Left lung (tissue), 10 donors: Measurements from ENCODE around the gene CKAP5. TPM values are rescaled to one million over a fixed set of nuclear protein-coding genes. Genes with fewer than 3 reads are reported as not detected.

Source experiments
- ATAC-seq: fragments of 200-7000 bp; cut with Tn5 transposase; one replicate; pipeline ENCODE4 v1.9.1; 2020; ENCODE audit warnings: moderate library complexity
- DNase-seq, 4 donors: peaks; one replicate each; pipeline ENCODE4 v3.0.0-alpha.2; 2013 to 2020
- H3K27ac ChIP-seq, 2 donors: fragments of 200-600 bp; sonication (generic) in 1 of 2; one replicate each; pipeline versions ENCODE4 v1.5.0 to v1.8.0; 2020 to 2021
- H3K27me3 ChIP-seq, 2 donors: fragments of 200-600 bp; sonication (generic) in 1 of 2; one replicate each; pipeline versions ENCODE4 v1.5.0 to v1.8.0; 2020 to 2021
- H3K36me3 ChIP-seq, 2 donors: fragments of 200-600 bp; sonication (generic) in 1 of 2; one replicate each; pipeline versions ENCODE4 v1.5.0 to v1.8.0; 2020 to 2021
- H3K4me1 ChIP-seq, 2 donors: fragments of 200-600 bp; one replicate each; pipeline ENCODE4 v1.8.0; 2021
- H3K4me3 ChIP-seq, 2 donors: fragments of 200-600 bp; sonication (generic) in 1 of 2; one replicate each; pipeline versions ENCODE4 v1.5.0 to v1.8.0; 2020 to 2021; ENCODE audit warnings: mild to moderate bottlenecking in 1 of 2
- H3K9me3 ChIP-seq, 2 donors: fragments of 200-600 bp; sonication (generic) in 1 of 2; one replicate each; pipeline versions ENCODE4 v1.5.0 to v1.8.0; 2020 to 2021
- CTCF ChIP-seq, 2 donors: fragments of 200-600 bp; sonication (generic) in 1 of 2; IDR thresholded peaks; one replicate each; pipeline versions ENCODE4 v1.5.0 to v1.8.0; 2021; ENCODE audit warnings: antibody characterized with exemption in 2 of 2
- intact Hi-C, 2 donors: fragments of 100-400 bp; cut with DNase I; formaldehyde crosslinking; loops; one replicate each; pipeline versions ENCODE4 v1.11.2 to v1.14.2; 2022
- polyA plus RNA-seq, 6 donors: library from polyadenylated mRNA; unstranded; fragments of 120-200 nt; gene quantifications; one replicate each; pipeline ENCODE4 v1.2.1, GENCODE V29; 2013; ENCODE audit not compliant: insufficient read length in 6 of 6
- total RNA-seq, 2 donors: library from RNA; stranded (reverse); fragmentation: NEBNext Ultra II Directional; extraction: Animal tissue kit (Norgen Biotek cat#: 25700); gene quantifications; one replicate each; pipeline ENCODE4 v1.2.1, GENCODE V29; 2021
- donor health status: DM: no; HTN: yes; CAD: no.
- donor health status: DM: no; HTN: no; CAD: no.

Gene CKAP5
- total and polyA plus RNA-seq, 8 donors = 58.8 to 130 (median 87.4) TPM

GRCh38 chr11:46888636-46889035 is 42.6 kb upstream of the CKAP5 start:
- no peaks in the 10 kb centered on the region for H3K36me3 ChIP-seq
- H3K27me3 ChIP-seq = no peaks in the 10 kb centered on the region
- H3K27ac ChIP-seq = no peak overlapping the region
- intact Hi-C loops = loop anchor here in 1 of 2 donors (5.0 kb wide), 1 partner anchor 274 kb away; no protein-coding TSS in a partner anchor
- ATAC-seq = no peak
- H3K4me3 ChIP-seq = no peak overlapping the region
- H3K4me1 ChIP-seq = no peaks in the 10 kb centered on the region
- no peak for TF ChIP-seq CTCF (IDR thresholded peaks at IDR 0.05)
- no peaks in the 10 kb centered on the region for H3K9me3 ChIP-seq
- DNase-seq = no peak

- Histone ChIP-seq H3K27ac (no peak overlapping the region), H3K9me3 (no peaks in the 10 kb centered on the region), H3K36me3 (no peaks in the 10 kb centered on the region), H3K27me3 (no peaks in the 10 kb centered on the region), H3K4me3 (no peak overlapping the region), H3K4me1 (no peaks in the 10 kb centered on the region)
- no peak for TF ChIP-seq CTCF (IDR thresholded peaks at IDR 0.05)
- ATAC-seq (no peak), DNase-seq (no peak)
- intact Hi-C loops = loop anchor here in 1 of 2 donors (5.0 kb wide), 1 partner anchor 276 kb away; no protein-coding TSS in a partner anchor
Measured at GRCh38 chr11:46886211-46886610, 40.1 kb upstream of the CKAP5 start.

DNA sequence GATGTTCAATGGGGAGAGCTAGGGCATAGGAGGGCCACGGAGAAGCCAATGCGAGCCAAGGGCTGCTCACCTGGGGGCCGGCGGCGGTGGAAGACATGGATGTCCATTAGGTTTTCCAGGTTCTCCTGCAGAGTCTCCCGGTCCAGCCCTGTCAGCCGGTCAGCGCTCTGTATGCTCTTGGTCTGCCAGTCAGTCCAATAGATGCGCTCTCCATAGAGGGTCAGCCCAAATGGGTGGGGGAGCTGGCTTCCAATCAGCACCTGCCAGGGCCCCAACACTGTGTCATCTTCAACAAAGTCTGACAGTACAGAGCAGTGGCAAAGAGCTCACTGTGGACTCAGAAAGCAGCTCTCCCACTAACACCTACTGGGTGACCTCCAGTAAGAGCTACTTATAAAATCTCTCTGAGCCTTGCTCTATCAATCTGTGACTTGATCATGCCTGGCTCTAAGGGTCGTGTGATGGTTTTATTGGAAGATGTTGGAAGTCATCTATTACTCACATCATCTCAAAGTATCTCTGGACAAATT is 33.0 kb upstream of the CKAP5 start:
- no peak overlapping the region for H3K27ac ChIP-seq
- H3K9me3 ChIP-seq = no peaks in the 10 kb centered on the region
- H3K4me3 ChIP-seq = no peak overlapping the region
- DNase-seq (no peak), ATAC-seq (no peak)
- no peaks in the 10 kb centered on the region for H3K4me1 ChIP-seq
- intact Hi-C loops = no loop called here
- H3K27me3 ChIP-seq = no peaks in the 10 kb centered on the region
- TF ChIP-seq CTCF (IDR thresholded peaks at IDR 0.05) = no peak
- no peaks in the 10 kb centered on the region for H3K36me3 ChIP-seq

GRCh38 chr11:46877580-46877979 is 31.5 kb upstream of the CKAP5 start:
- Histone ChIP-seq H3K4me3 (no peak overlapping the region), H3K9me3 (no peaks in the 10 kb centered on the region), H3K36me3 (no peaks in the 10 kb centered on the region), H3K4me1 (no peaks in the 10 kb centered on the region), H3K27me3 (no peaks in the 10 kb centered on the region), H3K27ac (no peak overlapping the region)
- no peak for ATAC-seq
- DNase-seq = no peak
- no peak for TF ChIP-seq CTCF (IDR thresholded peaks at IDR 0.05)
- intact Hi-C loops = no loop called here

- Histone ChIP-seq H3K27me3 (no peaks in the 10 kb centered on the region), H3K36me3 (no peaks in the 10 kb centered on the region), H3K9me3 (no peaks in the 10 kb centered on the region), H3K4me3 (no peak overlapping the region), H3K4me1 (no peaks in the 10 kb centered on the region), H3K27ac (no peak overlapping the region)
- DNase-seq = no peak
- ATAC-seq = no peak
- no peak for TF ChIP-seq CTCF (IDR thresholded peaks at IDR 0.05)
- intact Hi-C loops = no loop called here
Measured at GRCh38 chr11:46876471-46876870, 30.4 kb upstream of the CKAP5 start.
